Liver (tissue), 9 donors: ENCODE results near the gene AXIN1. TPM values are rescaled to one million over a fixed set of nuclear protein-coding genes. Genes with fewer than 3 reads are reported as not detected.
"Not testable (repeated sequence)": the region's sequence is repeated elsewhere in the genome, so short reads cannot be mapped to it uniquely, and the experiment has no call there.

Experiments
- DNase-seq: peaks from one replicate; pipeline ENCODE4 v3.0.0-alpha.2; 2017; ENCODE audit warnings: low spot score
- H3K27ac ChIP-seq, 2 donors: one replicate each; pipeline ENCODE4 v1.7.0; 2013; ENCODE audit warnings: inconsistent platforms in 2 of 2, low read length in 2 of 2, control low read depth in 1 of 2, low read depth in 1 of 2, mild to moderate bottlenecking in 1 of 2
- H3K27me3 ChIP-seq, 4 donors: one replicate each; pipeline versions ENCODE4 v1.6.1 to v1.7.0; 2013; ENCODE audit warnings: low read length in 3 of 4, inconsistent platforms in 1 of 4, mild to moderate bottlenecking in 1 of 4, moderate library complexity in 1 of 4; ENCODE audit not compliant: control insufficient read depth in 4 of 4, insufficient read depth in 4 of 4
- H3K36me3 ChIP-seq, 4 donors: one replicate each; pipeline versions ENCODE4 v1.6.1 to v1.7.0; 2013; ENCODE audit warnings: low read length in 3 of 4, mild to moderate bottlenecking in 3 of 4, low read depth in 1 of 4, moderate library complexity in 1 of 4; ENCODE audit not compliant: control insufficient read depth in 4 of 4, insufficient read depth in 3 of 4
- H3K4me1 ChIP-seq, 4 donors: one replicate each; pipeline versions ENCODE4 v1.6.1 to v1.7.0; 2013; ENCODE audit warnings: low read length in 3 of 4, mild to moderate bottlenecking in 3 of 4, moderate library complexity in 1 of 4; ENCODE audit not compliant: control insufficient read depth in 4 of 4, insufficient read depth in 4 of 4
- H3K4me3 ChIP-seq, 3 donors: one replicate each; pipeline versions ENCODE4 v1.6.1 to v1.7.0; 2013; ENCODE audit warnings: low read length in 3 of 3, control low read depth in 1 of 3, low read depth in 1 of 3, mild to moderate bottlenecking in 1 of 3
- H3K9ac ChIP-seq, 2 donors: one replicate each; pipeline ENCODE4 v1.7.0; 2013; ENCODE audit warnings: low read length in 2 of 2, mild to moderate bottlenecking in 2 of 2, moderate library complexity in 2 of 2, control low read depth in 1 of 2, low read depth in 1 of 2
- H3K9me3 ChIP-seq, 4 donors: one replicate each; pipeline versions ENCODE4 v1.6.1 to v1.7.0; 2013; ENCODE audit warnings: low read length in 3 of 4; ENCODE audit not compliant: control insufficient read depth in 4 of 4
- ATF3 ChIP-seq: IDR thresholded peaks from 2 replicates; pipeline ENCODE4 v1.6.1; 2016; ENCODE audit warnings: antibody characterized with exemption
- EGR1 ChIP-seq, 2 donors: IDR thresholded peaks; 2 replicates each; pipeline ENCODE4 v1.6.1; 2016 to 2018; ENCODE audit warnings: antibody characterized with exemption in 2 of 2, low read depth in 2 of 2
- FOXA1 ChIP-seq: IDR thresholded peaks from 2 replicates; pipeline ENCODE4 v1.6.1; 2016; ENCODE audit warnings: antibody characterized with exemption
- FOXA2 ChIP-seq: IDR thresholded peaks from 2 replicates; pipeline ENCODE4 v1.6.1; 2016; ENCODE audit warnings: antibody characterized with exemption
- GABPA ChIP-seq, 2 donors: IDR thresholded peaks in 1 of 2; conservative IDR thresholded peaks in 1 of 2; 2 replicates each; pipeline ENCODE4 v1.6.1; 2016; ENCODE audit warnings: antibody characterized with exemption in 2 of 2, mild to moderate bottlenecking in 1 of 2, moderate library complexity in 1 of 2
- HNF4A ChIP-seq, 2 donors: conservative IDR thresholded peaks; 2 replicates each; pipeline ENCODE4 v1.6.1; 2016; ENCODE audit warnings: antibody characterized with exemption in 2 of 2, mild to moderate bottlenecking in 2 of 2
- HNF4G ChIP-seq: IDR thresholded peaks from 2 replicates; pipeline ENCODE4 v1.6.1; 2016; ENCODE audit warnings: antibody characterized with exemption
- JUND ChIP-seq, 2 donors: IDR thresholded peaks; 2 replicates each; pipeline ENCODE4 v1.6.1; 2016; ENCODE audit warnings: antibody characterized with exemption in 2 of 2
- MAX ChIP-seq: IDR thresholded peaks from 2 replicates; pipeline ENCODE4 v1.6.1; 2016; ENCODE audit warnings: antibody characterized with exemption
- NR2F2 ChIP-seq: IDR thresholded peaks from 2 replicates; pipeline ENCODE4 v1.6.1; 2016; ENCODE audit warnings: antibody characterized with exemption
- RAD21 ChIP-seq, 2 donors: IDR thresholded peaks; 2 replicates each; pipeline ENCODE4 v1.6.1; 2016; ENCODE audit warnings: antibody characterized with exemption in 2 of 2, mild to moderate bottlenecking in 2 of 2
- REST ChIP-seq: IDR thresholded peaks from 2 replicates; pipeline ENCODE4 v1.6.1; 2016; ENCODE audit warnings: antibody characterized with exemption, mild to moderate bottlenecking
- RXRA ChIP-seq, 2 donors: IDR thresholded peaks; 2 replicates each; pipeline ENCODE4 v1.6.1; 2017 to 2018; ENCODE audit warnings: antibody characterized with exemption in 2 of 2, mild to moderate bottlenecking in 1 of 2
- SP1 ChIP-seq: IDR thresholded peaks from 2 replicates; pipeline ENCODE4 v1.6.1; 2018; ENCODE audit warnings: antibody characterized with exemption, mild to moderate bottlenecking
- TAF1 ChIP-seq: conservative IDR thresholded peaks from 2 replicates; pipeline ENCODE4 v1.6.1; 2016; ENCODE audit warnings: antibody characterized with exemption, mild to moderate bottlenecking
- YY1 ChIP-seq: IDR thresholded peaks from 2 replicates; pipeline ENCODE4 v1.6.1; 2016; ENCODE audit warnings: antibody characterized with exemption, mild to moderate bottlenecking
- WGBS: extraction: QIAGEN DNeasy Blood & Tissue Kit; methylation state at CpG from one replicate; pipeline ENCODE4 v1.1.7; 2013; 5-methylcytosine and 5-hydroxymethylcytosine counted together
- polyA plus RNA-seq, 2 donors: library from polyadenylated mRNA; stranded (reverse) in 1 of 2; unstranded in 1 of 2; fragments of 200-250 nt in 1 of 2; fragments of >200 nt in 1 of 2; fragmentation: Nextera tagmentation in 1 of 2; extraction: Ambion mirVana in 1 of 2; gene quantifications; one replicate each; pipeline versions ENCODE4 v1.2.1 to v1.2.3, GENCODE V29; 2013 to 2015
- total RNA-seq, 2 donors: library from RNA; depleted of rRNA; stranded (reverse); fragments of >200 nt; gene quantifications; one replicate each; pipeline ENCODE4 v1.2.3, GENCODE V29; 2014
- TF ChIP-seq, protein P1 (sequence below): fragments of 150-350 bp; IDR thresholded peaks from 2 replicates; pipeline ENCODE4 v1.5.1; 2017; ENCODE audit warnings: improper control_type of control experiment, low read depth, low read length; ENCODE audit not compliant: missing input control
- TF ChIP-seq, protein P2 (sequence below): IDR thresholded peaks from 2 replicates; pipeline ENCODE4 v1.6.1; 2016; ENCODE audit warnings: antibody characterized with exemption
- donor health status: healthy.
- donor health status: healthy.
- donor health status: healthy.
- donor health status: healthy.
- donor health status: healthy.

AXIN1 gene
- total and polyA plus RNA-seq, 4 donors = 2.0 to 10.3 (median 7.9) TPM

- H3K36me3 ChIP-seq = no peaks in the 10 kb centered on the region
- no peak overlapping the region for H3K4me3 ChIP-seq
- no peaks in the 10 kb centered on the region for H3K27me3 ChIP-seq
- 94% methylated on average over 11 of the region's 11 CpGs for WGBS
- H3K4me1 ChIP-seq = peaks cover 0 to 4% (median 0%) of the 10 kb centered on the region in 4 donors
- TF ChIP-seq YY1 (no peak), SP1 (no peak), RAD21 (IDR thresholded peaks at IDR 0.05) (no peak), FOXA2 (no peak), HNF4A (conservative IDR thresholded peaks at IDR 0.05) (no peak), GABPA (IDR thresholded peaks at IDR 0.05 in 1 of 2, conservative IDR thresholded peaks at IDR 0.05 in 1 of 2) (no peak), RXRA (IDR thresholded peaks at IDR 0.05) (no peak), JUND (IDR thresholded peaks at IDR 0.05) (no peak), ATF3 (no peak), REST (no peak), NR2F2 (no peak), TAF1 (no peak), FOXA1 (no peak), HNF4G (no peak), EGR1 (IDR thresholded peaks at IDR 0.05; ENCODE audit: low read depth in 2 of 2) (no peak), MAX (no peak)
- TF ChIP-seq, protein P1, sequence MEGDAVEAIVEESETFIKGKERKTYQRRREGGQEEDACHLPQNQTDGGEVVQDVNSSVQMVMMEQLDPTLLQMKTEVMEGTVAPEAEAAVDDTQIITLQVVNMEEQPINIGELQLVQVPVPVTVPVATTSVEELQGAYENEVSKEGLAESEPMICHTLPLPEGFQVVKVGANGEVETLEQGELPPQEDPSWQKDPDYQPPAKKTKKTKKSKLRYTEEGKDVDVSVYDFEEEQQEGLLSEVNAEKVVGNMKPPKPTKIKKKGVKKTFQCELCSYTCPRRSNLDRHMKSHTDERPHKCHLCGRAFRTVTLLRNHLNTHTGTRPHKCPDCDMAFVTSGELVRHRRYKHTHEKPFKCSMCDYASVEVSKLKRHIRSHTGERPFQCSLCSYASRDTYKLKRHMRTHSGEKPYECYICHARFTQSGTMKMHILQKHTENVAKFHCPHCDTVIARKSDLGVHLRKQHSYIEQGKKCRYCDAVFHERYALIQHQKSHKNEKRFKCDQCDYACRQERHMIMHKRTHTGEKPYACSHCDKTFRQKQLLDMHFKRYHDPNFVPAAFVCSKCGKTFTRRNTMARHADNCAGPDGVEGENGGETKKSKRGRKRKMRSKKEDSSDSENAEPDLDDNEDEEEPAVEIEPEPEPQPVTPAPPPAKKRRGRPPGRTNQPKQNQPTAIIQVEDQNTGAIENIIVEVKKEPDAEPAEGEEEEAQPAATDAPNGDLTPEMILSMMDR = no peak
- TF ChIP-seq, protein P2, sequence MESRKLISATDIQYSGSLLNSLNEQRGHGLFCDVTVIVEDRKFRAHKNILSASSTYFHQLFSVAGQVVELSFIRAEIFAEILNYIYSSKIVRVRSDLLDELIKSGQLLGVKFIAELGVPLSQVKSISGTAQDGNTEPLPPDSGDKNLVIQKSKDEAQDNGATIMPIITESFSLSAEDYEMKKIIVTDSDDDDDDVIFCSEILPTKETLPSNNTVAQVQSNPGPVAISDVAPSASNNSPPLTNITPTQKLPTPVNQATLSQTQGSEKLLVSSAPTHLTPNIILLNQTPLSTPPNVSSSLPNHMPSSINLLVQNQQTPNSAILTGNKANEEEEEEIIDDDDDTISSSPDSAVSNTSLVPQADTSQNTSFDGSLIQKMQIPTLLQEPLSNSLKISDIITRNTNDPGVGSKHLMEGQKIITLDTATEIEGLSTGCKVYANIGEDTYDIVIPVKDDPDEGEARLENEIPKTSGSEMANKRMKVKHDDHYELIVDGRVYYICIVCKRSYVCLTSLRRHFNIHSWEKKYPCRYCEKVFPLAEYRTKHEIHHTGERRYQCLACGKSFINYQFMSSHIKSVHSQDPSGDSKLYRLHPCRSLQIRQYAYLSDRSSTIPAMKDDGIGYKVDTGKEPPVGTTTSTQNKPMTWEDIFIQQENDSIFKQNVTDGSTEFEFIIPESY = no peak
- H3K27ac ChIP-seq = no peak overlapping the region
- H3K9ac ChIP-seq = no peak overlapping the region
- H3K9me3 ChIP-seq = no peaks in the 10 kb centered on the region
- no peak for DNase-seq
Measured at GRCh38 chr16:336269-336668, 16.3 kb downstream of the AXIN1 start.

DNA sequence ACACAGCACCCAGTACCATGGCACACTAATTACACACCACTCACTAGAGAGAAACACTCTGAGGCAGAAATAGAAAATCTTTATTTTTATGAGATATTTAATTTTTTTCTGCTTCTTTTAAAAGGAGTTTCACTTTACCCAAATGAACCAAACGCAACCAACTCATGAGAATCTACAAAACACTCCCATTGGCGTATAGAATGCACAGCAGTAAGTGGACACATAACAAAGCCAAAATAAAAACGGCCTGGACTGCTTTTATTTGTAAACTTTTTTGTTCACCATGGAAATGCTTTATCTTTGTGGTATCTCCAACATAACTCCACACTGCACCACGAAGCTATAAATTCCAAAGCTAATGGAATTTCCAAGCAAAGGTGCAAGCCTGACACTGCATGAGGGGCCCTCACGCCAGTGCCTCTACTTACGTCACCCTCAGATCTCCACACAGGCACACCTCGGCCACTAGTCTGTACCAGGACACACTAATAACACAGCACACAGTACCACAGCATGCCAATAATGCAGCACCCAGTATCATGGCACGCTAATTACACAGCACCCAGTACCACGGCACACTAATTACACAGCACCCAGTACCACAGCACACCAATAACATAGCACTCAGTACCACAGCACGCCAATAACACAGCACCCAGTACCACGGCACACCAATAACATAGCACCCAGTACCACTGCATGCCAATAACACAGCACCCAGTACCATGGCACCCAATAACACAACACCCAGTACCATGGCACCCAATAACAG is 17.5 kb downstream of the AXIN1 start:
- H3K27ac ChIP-seq, H3K9me3 ChIP-seq, DNase-seq, H3K27me3 ChIP-seq, H3K9ac ChIP-seq, H3K4me1 ChIP-seq, H3K4me3 ChIP-seq, H3K36me3 ChIP-seq: not testable (repeated sequence)
- WGBS = 93% methylated on average over 11 of the region's 11 CpGs

GRCh38 chr16:334164-334832 is 18.2 kb downstream of the AXIN1 start:
- H3K36me3 ChIP-seq, H3K4me1 ChIP-seq, H3K27ac ChIP-seq, DNase-seq, H3K4me3 ChIP-seq, H3K27me3 ChIP-seq, H3K9ac ChIP-seq, H3K9me3 ChIP-seq: not testable (repeated sequence)
- 96% methylated on average over 5 of the region's 5 CpGs for WGBS
